H1 (cell line): ENCODE data around the gene OVCA2. TPM values are rescaled to one million over a fixed set of nuclear protein-coding genes. Genes with fewer than 3 reads are reported as not detected.

ENCODE experiments used
- CHD2 ChIP-seq: IDR thresholded peaks from 2 replicates; pipeline ENCODE4 v1.6.1; 2012; ENCODE audit warnings: low read length, improper control_type of control experiment
- polyA plus RNA-seq, 7 experiments: library from polyadenylated mRNA; depleted of rRNA in 3 of 7; stranded (reverse) in 5 of 7; unstranded in 2 of 7; fragments of >200 nt in 5 of 7; fragments of 200-250 nt in 2 of 7; gene quantifications; 1 replicate in 5 of 7; 2 replicates in 1 of 7; 4 replicates in 1 of 7; pipeline versions ENCODE4 v1.2.1 to v1.2.3, GENCODE V29; 2011 to 2013; ENCODE audit warnings: missing spikeins in 2 of 7, mixed read lengths in 2 of 7
- total RNA-seq: library from RNA; stranded (reverse); fragmentation: NEBNext Ultra II Directional; extraction: Animal tissue kit (Norgen Biotek cat#: 25700); gene quantifications from 2 replicates; pipeline ENCODE4 v1.2.1, GENCODE V29; 2021

Gene OVCA2
- total and polyA plus RNA-seq, 2 of the 8 experiments (the other 6 are each of a cell fraction or from before 2014, with no cell fraction given) = 15.3 to 37.0 TPM

- TF ChIP-seq CHD2 = no peak
- TF ChIP-seq, all 59 proteins: peak for 0
Observed at GRCh38 chr17:2061441-2061958, 19.7 kb downstream of the OVCA2 start (continued).
